ENCODE data around the gene AGTPBP1. TPM values are rescaled to one million over a fixed set of nuclear protein-coding genes. Genes with fewer than 3 reads are reported as not detected.

AGTPBP1 gene
- total and polyA plus RNA-seq, 12 donors, result 9.7 to 87.1 (median 51.4) TPM

DNA sequence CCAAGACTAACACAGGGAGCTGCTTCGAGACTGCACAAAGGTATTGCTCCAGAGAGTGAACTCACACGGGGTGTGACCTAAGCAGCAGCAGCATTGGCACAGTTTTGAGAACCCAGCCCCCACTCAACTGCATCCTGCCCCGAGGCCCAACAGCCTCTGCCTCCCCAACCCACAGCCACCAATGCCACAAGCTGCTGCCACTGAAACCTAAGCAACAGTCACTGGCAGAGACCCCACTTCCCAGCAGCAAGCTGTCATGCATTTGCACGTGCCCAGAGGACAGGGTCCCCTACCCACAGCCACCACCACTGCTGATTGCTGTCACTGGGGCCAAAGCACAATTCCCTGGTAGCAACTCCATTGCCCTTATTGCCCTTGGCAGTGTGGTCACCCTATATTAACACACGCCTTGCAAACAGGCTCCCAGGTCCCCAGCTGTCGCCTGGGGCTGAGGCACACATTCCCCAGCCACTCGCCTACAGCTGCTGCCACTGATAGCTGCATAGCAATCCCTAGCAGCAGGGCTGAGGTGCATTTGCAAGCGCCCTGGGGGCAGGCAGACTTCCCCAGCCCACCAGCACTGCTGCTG lies 141.0 kb downstream of the AGTPBP1 start:
- Histone ChIP-seq H3K4me1 (peaks cover 0 to 17% (median 10%) of the 10 kb centered on the region in 9 donors), H3K27ac (peak overlapping the region in 1 of 10 donors; percentile 29), H3K9me3 (peaks cover 0 to 8% (median 0%) of the 10 kb centered on the region in 11 donors), H3K4me3 (no peak overlapping the region), H3K36me3 (peaks cover 0 to 32% (median 3%) of the 10 kb centered on the region in 9 donors), H3K27me3 (no peaks in the 10 kb centered on the region)
- ATAC-seq, result peak; percentile 17 to 79 (median 72)
- TF ChIP-seq, protein P1, sequence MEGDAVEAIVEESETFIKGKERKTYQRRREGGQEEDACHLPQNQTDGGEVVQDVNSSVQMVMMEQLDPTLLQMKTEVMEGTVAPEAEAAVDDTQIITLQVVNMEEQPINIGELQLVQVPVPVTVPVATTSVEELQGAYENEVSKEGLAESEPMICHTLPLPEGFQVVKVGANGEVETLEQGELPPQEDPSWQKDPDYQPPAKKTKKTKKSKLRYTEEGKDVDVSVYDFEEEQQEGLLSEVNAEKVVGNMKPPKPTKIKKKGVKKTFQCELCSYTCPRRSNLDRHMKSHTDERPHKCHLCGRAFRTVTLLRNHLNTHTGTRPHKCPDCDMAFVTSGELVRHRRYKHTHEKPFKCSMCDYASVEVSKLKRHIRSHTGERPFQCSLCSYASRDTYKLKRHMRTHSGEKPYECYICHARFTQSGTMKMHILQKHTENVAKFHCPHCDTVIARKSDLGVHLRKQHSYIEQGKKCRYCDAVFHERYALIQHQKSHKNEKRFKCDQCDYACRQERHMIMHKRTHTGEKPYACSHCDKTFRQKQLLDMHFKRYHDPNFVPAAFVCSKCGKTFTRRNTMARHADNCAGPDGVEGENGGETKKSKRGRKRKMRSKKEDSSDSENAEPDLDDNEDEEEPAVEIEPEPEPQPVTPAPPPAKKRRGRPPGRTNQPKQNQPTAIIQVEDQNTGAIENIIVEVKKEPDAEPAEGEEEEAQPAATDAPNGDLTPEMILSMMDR (IDR thresholded peaks at IDR 0.05), result no peak
- 59 to 72% methylated on average over 8 of the region's 8 CpGs for WGBS, 2 donors
- DNase-seq, result no peak
- intact Hi-C loops (cut with DNase I), result loop anchor here in 4 of 10 donors (10.0 kb wide), 4 partner anchors 96 to 1196 kb away; no protein-coding TSS in a partner anchor

DNA sequence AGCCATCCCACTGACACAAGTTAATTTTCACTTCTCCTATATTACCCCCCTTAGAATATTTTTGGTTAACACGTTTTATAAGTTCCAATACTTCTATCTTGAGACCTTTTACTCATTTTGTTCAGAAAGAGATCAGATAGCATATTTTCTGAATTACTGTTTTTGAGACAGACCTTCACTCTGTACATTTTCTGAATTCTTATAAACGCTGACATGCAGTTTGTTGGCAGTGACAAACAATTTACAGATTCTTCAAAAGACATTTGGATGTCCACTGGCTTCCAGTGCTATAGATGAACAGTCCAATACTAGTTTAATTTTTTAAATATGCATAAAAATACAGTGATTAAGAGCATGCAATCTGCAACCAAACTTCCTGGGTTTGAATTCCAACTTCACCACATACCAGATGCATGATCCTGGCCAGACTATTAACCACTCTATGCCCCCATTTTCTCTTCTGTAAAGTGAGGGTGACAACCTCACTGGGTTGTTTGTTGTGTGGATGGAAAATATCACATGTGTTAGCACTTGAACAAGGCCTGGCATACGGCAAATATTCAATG lies 142.1 kb downstream of the AGTPBP1 start:
- ATAC-seq (no peak), DNase-seq (no peak)
- intact Hi-C loops (cut with DNase I), result loop anchor here in 4 of 10 donors (10.0 kb wide), 4 partner anchors 95 to 1195 kb away; no protein-coding TSS in a partner anchor
- TF ChIP-seq, protein P1 (IDR thresholded peaks at IDR 0.05), result no peak
- WGBS, 2 donors, result 69 to 73% methylated on average over 3 of the region's 3 CpGs
- H3K27me3 ChIP-seq, result no peaks in the 10 kb centered on the region
- H3K36me3 ChIP-seq, result peaks cover 0 to 38% (median 3%) of the 10 kb centered on the region in 9 donors
- no peak overlapping the region for H3K27ac ChIP-seq
- H3K4me1 ChIP-seq, result peaks cover 0 to 17% (median 10%) of the 10 kb centered on the region in 9 donors
- H3K9me3 ChIP-seq, result peaks cover 0 to 8% (median 0%) of the 10 kb centered on the region in 11 donors
- no peak overlapping the region for H3K4me3 ChIP-seq

DNA sequence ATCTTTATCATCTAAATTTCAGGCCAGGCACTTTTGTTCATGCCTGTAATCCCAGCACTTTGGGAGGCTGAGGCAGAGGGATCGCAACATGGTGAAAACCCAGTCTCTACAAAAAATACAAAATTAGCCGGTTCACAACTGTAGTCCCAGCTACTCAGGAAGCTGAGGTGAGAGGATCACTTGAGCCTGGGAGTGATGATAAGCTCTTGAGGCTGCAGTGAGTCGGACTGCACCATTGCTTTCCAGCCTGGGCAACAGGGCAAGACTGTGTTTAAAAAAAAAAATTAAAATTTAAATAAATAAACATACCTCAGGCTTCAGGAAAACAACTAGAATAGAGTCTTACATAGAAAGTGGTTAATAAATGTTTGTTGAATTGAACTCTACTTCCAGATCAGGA lies 147.4 kb downstream of the AGTPBP1 start:
- WGBS, 2 donors, result 54 to 62% methylated on average over 3 of the region's 3 CpGs
- no peak overlapping the region for H3K4me3 ChIP-seq
- peaks cover 0 to 39% (median 3%) of the 10 kb centered on the region in 9 donors for H3K36me3 ChIP-seq
- no peaks in the 10 kb centered on the region for H3K9me3 ChIP-seq
- ATAC-seq (no peak), DNase-seq (no peak)
- H3K27ac ChIP-seq, result no peak overlapping the region
- peaks cover 0 to 16% (median 4%) of the 10 kb centered on the region in 9 donors for H3K4me1 ChIP-seq
- intact Hi-C loops (cut with DNase I), result no loop called here
- no peaks in the 10 kb centered on the region for H3K27me3 ChIP-seq
- TF ChIP-seq, protein P1 (IDR thresholded peaks at IDR 0.05), result no peak

- H3K4me1 ChIP-seq, result peaks cover 0 to 13% (median 4%) of the 10 kb centered on the region in 9 donors
- DNase-seq (no peak), ATAC-seq (no peak)
- TF ChIP-seq, protein P1 (IDR thresholded peaks at IDR 0.05), result no peak
- H3K27ac ChIP-seq, result no peak overlapping the region
- H3K36me3 ChIP-seq, result peaks cover 0 to 45% (median 6%) of the 10 kb centered on the region in 9 donors
- no peaks in the 10 kb centered on the region for H3K27me3 ChIP-seq
- intact Hi-C loops (cut with DNase I), result no loop called here
- H3K9me3 ChIP-seq, result no peaks in the 10 kb centered on the region
- 97 to 99% methylated on average over 3 of the region's 3 CpGs for WGBS, 2 donors
- H3K4me3 ChIP-seq, result no peak overlapping the region
Observed at GRCh38 chr9:85586684-85587083, 155.1 kb downstream of the AGTPBP1 start.
